GM21367 (cell line): ENCODE results near the gene HES4.
"Not testable (repeated sequence)": the region's sequence is repeated elsewhere in the genome, so short reads cannot be mapped to it uniquely, and the experiment has no call there.

Experiments
- ATAC-seq: cut with Tn5 transposase; IDR thresholded peaks from one replicate; pipeline ENCODE4 v1.9.1; 2021; ENCODE audit not compliant: unreplicated experiment

Gene HES4

DNA sequence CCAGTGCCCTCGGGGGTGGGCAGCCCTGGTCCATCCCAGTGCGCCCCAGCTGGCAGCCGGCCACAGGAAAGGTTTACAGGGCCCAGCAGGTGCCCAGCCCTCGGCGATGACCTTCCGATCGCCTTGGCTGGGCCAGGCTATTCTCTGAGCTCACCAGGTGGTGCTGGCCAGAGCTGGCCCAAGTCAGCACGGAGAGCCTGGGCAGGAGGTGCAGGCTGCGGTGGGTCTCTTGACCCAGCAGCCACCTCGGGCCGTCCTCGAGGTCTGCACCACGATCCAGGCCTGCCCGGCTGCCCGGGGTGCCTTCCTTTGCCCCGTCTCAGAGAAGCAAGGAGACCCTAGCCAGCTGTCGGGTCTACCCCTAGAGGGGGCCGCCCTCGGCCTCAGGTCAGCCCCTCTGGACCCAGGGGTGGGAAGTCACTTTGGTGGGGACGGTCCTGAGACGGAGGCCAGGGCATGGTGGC, 18.4 kb downstream of the HES4 start:
- no peak for ATAC-seq

DNA sequence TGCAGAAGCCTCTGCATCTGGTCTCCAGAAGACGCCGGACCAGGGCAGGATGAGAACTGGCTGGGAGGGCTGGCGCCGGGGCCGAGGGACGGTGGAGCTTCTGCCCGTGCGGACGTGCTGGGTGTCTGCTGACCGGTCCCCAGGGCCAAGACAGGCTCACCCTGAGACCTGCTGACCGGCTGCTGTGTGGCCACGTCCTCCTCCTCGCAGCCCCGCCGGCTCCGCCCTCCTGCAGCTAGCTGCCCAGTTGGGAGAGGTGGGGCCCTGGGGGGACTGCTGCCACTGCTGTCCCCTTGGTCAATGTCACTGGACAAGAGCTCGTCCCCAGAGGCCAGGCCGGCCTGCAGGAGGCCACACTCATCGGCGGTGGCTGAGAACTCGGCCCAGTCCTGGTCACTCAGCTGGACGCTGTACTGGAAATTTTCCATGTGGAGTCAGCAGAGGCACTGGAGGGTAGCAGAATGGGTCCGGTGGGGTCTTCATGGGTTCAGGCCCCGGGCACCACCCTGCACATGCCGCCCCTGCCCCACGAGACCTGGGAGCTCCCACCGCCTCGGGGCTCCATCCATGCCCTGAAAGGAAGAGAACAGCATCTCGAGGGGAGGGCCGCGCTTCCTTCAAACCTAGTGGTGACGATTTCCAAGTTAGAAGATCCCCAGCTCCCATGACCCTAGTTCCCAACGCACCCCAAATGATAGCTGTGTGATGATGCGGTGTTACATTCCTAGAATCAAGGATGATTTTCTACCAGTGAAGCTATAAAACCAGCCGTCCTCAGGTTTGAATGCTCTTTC, 19.1 kb downstream of the HES4 start:
- ATAC-seq = no peak

DNA sequence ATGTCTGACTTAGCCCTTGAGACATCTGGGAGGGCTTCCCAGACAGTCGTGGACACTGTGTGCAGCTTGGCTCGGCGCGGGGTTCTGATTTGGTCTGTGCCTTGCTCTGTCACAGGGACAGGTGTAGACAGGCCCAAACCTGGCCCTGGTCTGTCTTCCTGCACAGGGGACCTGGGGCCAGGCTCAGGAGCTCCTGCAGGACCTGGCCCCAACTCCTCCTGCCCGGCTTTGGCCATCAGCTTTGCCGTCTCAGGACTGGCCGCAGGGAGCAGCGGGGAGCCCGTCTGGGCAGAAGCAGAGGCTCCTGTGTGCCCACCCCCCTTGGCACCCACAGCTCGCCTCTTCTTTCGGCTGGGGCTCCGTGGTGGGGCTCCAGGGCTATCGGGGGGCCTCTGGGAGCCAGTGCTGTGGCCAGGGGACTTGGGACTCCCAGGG, 19.7 kb downstream of the HES4 start:
- no peak for ATAC-seq

DNA sequence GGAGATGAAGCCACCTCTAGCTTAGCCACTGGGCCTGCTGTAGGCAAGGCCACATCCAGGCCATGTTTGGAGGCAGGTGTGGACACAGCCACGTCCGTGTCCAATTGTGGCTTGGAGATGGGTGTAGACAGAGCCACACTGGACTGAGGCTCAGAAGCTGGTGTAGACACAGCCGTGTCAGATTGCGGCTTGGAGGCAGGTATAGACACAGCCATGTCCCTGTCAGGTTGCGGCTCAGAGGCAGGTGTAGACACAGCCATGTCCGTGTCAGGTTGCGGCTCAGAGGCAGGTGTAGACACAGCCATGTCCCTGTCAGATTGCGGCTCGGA, 20.2 kb downstream of the HES4 start:
- no peak for ATAC-seq

DNA sequence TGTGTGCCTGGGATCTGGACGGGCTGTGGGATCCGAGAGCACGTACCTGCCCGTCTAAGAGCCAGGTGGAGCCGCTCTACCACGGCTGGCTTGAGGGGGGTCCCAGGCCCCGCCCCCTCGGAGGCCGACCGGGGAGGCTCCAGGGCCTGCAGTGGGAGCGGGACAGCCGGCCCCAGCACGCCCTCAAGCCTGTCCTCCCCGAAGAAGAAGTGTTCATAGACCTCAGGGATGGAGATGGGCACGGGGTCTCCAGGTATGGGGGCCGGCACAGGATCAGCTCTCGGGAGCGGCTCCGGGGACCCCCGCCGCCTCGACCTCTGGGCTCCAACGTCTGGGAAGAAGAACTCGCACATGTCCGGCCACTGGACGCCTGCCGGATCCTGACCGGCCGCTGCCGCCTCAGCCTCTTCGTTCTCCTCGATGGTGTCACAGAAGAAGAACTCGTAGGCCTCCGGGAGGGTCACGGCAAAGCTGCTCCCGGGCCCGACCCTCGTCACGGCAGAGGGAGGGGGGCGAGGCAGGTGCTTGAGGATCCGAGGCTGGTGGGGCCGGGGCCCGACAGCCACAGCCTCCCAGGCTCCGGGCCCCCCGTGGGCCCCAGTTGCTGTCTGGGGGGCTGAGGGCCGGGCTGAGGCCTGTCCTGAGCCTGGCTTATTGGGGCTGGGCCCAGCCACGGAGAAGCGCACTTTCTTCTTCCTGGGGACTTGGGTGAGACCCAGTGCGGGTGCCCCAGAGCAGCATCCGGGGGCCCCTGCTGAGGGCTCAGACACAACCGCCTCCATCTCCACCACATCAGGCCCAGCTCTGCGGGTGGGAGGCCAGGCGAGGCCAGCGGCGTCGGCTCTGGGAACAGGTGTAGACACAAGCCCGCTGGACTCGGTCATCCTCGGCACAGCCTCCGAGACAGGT, 20.8 kb downstream of the HES4 start:
- ATAC-seq = no peak

DNA sequence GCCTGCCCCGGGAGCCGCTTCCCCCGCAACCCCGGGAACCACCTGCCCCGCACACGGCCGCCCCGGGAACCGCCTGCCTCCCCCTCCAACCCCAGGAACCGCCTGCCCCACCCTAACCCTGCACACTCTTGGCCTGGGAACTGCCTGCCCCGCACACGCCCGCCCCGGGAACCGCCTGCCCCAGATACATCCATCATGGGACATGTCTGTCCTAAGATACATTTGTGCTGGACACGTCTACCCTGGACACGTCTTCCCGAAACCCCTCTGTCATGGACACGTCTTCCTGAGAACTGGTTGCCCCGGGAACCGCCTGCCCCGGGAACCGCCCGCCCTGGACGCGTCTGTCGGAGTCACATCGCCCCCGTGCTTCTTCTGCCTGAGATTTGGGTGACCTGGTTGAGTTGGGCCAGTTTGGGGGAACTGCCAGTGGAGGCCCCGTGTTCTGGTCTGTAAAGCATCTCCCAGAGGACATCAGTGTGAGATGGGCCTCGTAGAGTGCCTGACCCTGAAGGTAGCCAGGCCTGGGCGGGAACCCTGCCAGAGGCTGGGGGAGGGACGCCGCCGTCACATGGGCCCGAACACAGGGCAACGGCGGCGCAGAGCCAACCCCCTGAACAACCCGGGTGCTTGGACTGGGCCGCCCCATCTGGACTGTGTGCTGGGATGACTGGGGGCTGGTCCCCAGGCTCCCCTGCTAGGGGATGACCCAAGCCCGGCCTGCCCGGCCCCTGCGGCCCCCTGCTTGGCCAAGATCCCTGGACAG, 21.6 kb downstream of the HES4 start:
- no peak for ATAC-seq

DNA sequence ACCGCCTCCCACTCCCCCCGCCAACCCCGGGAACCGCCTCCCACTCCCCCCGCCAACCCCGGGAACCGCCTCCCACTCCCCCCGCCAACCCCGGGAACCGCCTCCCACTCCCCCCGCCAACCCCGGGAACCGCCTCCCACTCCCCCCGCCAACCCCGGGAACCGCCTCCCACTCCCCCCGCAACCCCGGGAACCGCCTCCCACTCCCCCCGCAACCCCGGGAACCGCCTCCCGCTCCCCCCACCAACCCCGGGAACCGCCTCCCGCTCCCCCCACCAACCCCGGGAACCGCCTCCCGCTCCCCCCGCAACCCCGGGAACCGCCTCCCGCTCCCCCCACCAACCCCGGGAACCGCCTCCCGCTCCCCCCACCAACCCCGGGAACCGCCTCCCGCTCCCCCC, 23.1 kb downstream of the HES4 start:
- not testable (repeated sequence) for ATAC-seq

DNA sequence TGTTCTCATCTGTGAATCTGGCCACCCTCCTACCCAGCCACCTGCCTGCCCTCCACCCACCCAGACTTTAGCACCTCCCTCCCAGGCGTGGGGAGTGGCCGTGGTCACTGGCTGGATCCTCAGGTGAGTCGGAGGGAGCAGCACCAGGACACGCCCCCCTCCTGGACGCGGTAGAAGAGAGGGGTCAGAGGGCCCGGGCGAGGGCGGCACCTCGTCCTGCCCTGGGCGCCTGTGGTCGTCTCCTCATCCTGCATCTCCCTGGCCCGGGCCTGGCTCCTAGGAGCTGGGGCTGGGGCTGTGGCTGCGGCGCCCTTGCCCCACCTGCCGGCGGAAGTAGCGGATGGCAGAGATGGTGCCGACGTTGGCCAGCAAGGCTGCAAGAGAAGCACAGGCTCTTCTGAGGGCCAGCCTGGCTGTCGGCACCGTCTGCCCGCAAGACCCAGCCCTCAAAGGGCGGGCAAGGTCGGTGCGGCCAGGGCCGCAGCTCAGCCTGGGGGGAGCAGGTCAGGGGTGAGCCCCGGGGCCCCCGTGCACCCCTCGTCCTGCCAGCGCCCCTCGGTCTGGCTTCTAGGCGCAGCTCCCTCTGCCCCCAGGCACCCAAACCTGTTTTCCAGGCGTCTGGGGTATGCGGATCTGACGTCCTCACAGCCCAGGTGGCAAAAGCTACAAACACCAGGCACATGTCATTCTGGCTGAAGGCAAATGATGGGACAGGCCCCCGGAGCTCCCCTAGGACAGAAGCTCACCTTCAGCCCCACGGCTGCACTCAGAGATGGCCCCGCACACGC, 23.8 kb downstream of the HES4 start:
- ATAC-seq = no peak

DNA sequence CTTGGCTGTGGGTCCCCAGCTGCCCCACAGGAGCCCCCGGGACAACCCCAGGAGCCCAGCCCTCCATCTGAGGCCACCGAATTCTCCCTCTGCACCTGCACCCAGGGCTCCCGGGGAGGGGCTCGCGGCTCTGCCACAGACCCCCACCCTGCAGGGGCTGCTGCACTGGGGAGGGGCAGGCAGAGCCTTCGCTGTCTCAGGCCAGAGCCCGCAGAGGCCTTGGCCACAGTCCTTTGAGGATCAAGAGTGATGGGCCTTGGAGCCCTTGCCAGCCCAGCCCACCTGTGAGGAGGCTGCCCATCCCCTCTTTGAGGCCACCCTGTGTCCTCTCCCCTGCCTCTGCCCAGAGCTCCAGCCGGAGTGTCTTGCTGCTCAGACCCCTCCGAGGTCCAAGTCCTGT, 24.5 kb downstream of the HES4 start:
- no peak for ATAC-seq

DNA sequence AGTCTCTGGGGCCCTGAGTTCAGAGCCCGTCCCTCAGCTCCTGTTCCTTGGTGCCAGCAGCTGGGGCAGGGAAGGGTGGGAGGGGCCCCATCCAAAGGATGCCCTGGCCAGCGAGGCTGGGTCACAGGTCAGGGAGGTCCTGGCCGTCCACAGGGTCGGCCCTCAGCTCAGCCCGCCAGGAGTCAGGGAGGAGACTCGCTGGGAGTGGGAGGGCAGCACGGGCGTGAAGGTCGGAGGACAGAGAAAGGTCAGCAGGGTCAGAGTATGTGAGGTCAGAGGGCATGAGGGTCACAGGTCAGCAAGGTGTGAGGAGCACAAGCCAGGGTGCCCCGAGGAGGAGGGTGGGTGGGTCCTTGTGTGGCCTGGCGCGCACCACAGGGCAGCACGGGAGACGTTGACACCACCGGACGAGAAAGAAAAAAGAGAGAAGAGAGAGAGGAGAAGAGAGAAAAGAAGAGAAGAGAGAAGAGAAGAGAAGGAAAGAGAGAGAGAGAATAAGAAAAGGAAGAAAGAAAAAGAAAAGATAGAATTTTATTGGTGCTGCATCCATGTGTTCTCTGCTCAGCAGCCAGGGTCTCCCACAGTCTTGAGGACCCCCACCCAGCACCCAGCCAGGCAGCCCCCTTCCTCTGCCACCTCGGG, 25.1 kb downstream of the HES4 start:
- no peak for ATAC-seq

DNA sequence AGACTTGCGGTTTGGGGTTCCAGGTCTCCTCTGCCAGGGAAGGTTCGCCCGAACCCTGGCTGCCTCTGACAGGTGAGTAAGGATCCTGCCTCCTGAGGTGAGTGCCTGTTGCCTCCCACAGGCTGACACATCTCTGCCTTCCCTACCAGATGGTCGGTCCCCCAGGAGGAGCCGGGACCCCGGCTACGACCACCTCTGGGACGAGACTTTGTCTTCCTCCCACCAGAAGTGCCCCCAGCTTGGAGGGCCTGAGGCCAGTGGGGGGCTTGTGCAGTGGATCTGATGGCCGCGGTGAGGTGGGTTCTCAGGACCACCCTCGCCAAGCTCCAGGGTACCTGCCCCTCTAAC, 25.6 kb downstream of the HES4 start:
- ATAC-seq = no peak

DNA sequence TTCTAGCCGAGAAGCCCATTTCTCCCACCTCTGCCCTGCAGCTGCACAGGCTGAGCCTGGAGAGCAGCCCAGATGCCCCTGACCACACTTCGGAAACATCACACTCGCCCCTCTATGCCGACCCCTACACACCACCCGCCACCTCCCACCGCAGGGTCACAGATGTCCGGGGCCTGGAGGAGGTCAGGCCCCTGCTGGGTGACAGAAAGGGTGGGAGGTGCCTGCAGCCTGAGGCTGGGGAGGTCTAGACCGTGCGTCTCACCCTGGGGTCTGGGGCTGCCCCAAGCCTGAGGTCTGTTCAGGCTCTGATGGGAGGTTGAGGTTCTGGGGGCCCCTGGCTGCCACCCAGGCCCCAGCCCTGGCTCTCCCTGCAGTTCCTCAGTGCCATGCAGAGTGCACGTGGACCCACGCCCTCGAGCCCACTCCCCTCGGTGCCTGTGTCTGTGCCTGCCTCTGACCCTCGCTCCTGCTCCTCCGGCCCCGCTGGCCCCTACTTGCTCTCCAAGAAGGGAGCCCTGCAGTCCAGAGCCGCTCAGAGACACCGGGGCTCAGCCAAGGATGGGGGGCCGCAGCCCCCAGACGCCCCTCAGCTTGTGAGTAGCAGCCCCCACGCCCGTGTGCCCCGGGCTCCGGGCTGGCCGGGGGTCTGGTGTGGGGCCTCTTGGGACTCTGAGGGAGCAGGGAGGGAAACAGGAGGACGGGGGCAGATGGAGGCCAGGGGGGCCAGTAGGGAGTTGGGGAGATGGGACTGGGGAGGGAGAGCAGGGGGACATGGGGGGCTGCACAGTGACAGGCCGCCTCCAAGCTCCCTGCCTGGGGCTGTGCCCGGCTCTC, 26.2 kb downstream of the HES4 start:
- no peak for ATAC-seq

DNA sequence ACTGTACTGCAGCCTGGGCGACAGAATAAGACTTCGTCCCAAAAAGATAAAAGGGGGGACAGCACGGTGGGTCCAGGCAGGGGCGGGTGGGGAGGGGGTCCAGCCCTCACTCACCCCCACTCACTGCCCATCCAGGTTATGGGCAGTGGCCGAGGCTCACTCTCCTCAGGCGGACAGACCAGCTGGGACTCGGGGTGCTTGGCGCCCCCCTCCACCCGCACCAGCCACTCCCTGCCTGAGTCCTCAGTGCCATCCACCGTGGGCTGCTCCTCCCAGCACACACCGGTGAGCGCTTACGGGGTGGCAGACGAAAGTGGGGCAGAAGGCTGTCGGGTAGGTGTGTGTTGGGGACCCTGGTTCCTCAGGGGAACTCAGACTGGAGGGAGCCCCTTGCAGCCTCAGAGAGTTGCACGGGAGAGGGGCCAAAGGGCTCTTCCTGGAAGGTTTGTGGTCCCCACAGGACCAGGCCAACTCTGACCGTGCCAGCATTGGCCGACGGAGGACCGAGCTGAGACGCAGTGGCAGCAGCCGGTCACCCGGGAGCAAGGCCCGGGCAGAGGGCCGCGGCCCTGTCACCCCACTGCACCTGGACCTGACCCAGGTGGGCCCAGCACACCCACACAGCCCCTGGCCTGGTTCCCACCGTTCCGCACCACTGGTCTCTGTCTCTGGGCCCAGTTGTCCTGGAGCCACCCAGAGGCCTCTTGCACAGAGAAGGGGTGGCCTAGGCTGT, 27.0 kb downstream of the HES4 start:
- ATAC-seq = no peak

DNA sequence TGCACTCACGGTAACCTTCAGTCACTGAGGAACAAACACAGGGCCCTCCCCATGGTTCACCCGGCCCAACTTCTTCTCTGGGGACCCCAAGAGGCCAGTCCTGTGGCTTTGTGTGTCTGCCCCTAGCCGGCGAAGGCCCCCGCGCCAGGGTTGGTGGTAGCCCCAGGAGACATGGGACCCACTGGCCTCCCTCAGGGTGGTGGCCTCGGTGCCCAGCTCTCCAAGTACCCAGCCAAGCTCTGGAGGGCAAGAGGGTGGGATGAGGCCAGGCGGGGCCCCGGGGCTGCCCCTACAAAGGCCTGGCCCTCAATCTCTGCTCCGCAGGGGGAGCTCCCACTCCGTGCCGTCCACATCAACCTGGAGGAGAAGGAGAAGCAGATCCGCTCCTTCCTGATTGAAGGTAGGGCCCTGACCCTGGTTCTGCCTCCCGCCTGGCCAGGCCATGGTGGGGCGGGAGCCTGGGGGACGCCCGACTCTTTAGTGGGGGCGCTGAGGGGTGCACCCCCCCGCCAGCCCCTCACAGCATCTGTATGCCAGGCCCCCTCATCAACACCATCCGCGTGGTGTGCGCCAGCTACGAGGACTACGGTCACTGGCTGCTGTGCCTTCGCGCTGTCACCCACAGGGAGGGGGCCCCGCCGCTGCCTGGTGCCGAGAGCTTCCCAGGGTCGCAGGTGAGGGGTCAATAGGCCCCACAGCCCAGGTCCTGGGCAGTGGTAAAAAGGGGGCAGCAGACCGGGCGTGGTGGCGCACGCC, 28.0 kb downstream of the HES4 start:
- no peak for ATAC-seq

DNA sequence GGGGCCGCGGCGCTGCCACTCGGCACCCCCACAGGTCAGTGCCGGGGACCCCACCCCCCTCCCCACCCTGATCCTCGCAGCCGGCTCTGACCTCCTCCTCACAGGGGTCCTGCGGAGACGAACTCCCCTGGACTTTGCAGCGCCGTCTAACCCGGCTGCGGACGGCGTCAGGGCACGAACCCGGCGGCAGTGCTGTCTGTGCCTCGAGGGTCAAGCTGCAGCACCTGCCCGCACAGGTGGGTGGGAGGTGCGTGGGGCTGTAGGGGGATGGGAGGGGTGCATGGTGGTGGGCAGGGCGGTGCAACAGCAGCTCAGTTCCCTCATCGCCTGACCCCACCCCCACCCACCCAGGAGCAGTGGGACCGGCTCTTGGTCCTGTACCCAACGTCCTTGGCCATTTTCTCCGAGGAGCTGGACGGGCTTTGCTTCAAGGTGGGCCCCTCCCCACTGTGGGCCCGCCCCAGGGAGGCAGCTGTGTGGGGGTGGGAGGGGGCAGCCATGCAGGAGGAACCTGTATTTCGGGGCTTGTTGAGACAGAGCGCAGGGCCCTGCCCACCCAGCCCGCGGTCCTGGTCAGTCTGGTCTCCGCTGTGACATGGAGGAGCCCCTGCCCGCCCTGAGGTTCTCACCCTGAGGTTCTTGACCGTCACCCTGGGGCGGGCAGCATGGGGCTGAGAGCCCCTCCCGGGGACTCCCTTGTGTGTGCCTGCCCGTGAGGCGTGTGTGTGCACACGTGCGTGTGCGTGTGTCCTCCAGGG, 28.7 kb downstream of the HES4 start:
- no peak for ATAC-seq

DNA sequence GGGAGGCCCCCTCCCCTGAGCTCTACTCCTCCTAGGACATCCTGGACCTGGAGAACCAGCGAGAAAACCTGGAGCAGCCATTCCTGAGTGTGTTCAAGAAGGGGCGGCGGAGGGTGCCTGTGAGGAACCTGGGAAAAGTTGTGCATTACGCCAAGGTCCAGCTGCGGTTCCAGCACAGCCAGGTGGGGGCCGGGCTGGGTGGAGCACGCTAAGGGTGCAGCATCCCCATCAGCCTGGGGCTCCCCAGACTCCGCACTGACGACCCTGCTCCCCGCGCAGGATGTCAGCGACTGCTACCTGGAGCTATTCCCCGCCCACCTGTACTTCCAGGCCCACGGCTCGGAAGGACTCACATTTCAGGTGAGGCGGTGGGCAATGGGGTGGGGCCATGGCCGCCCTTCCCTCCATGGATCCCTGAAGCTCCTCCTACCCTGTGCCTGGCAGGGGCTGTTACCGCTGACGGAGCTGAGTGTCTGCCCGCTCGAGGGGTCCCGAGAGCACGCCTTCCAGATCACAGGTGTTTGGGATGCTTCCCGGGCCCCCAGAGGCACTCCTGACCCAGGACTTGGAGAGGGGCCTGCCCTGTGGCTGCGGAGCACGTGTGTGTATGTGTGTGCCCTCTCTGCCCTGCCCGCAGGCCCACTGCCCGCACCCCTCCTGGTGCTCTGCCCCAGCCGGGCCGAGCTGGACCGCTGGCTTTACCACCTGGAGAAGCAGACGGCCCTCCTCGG, 29.5 kb downstream of the HES4 start:
- no peak for ATAC-seq
